Naive B cell (primary cell): Measurements from ENCODE around the gene CNGA1. TPM values are rescaled to one million over a fixed set of nuclear protein-coding genes. Genes with fewer than 3 reads are reported as not detected.
"Not testable (repeated sequence)": the region's sequence is repeated elsewhere in the genome, so short reads cannot be mapped to it uniquely, and the experiment has no call there.

Experiments used
- ATAC-seq, 2 donors: fragments of 150-1000 bp; cut with Tn5 transposase; 2 replicates each; pipeline ENCODE4 v1.10.0; 2021; ENCODE audit warnings: low read depth in 2 of 2, mild to moderate bottlenecking in 2 of 2, moderate library complexity in 2 of 2
- DNase-seq: peaks from one replicate; pipeline ENCODE4 v3.0.0; 2022
- H3K27ac Mint-ChIP-seq, 6 donors: one replicate each; pipeline ENCODE4 v1.8.0; 2020 to 2022; ENCODE audit warnings: mild to moderate bottlenecking in 6 of 6, mixed read lengths in 6 of 6, moderate library complexity in 5 of 6, inconsistent platforms in 2 of 6
- H3K27me3 Mint-ChIP-seq, 3 donors: one replicate each; pipeline ENCODE4 v1.8.0; 2021 to 2022; ENCODE audit warnings: mixed read lengths in 3 of 3, mild to moderate bottlenecking in 1 of 3
- H3K36me3 Mint-ChIP-seq, 2 donors: one replicate each; pipeline ENCODE4 v1.8.0; 2020 to 2022; ENCODE audit warnings: mixed read lengths in 2 of 2, inconsistent platforms in 1 of 2, mild to moderate bottlenecking in 1 of 2
- H3K4me1 Mint-ChIP-seq, 3 donors: one replicate each; pipeline ENCODE4 v1.8.0; 2020 to 2022; ENCODE audit warnings: mixed read lengths in 3 of 3, inconsistent platforms in 1 of 3, mild to moderate bottlenecking in 1 of 3, moderate library complexity in 1 of 3
- H3K4me3 Mint-ChIP-seq, 8 donors: one replicate each; pipeline ENCODE4 v1.8.0; 2020 to 2022; ENCODE audit warnings: mild to moderate bottlenecking in 8 of 8, mixed read lengths in 8 of 8, moderate library complexity in 8 of 8, inconsistent platforms in 2 of 8
- H3K9me3 Mint-ChIP-seq, 7 donors: one replicate each; pipeline ENCODE4 v1.8.0; 2020 to 2022; ENCODE audit warnings: mixed read lengths in 7 of 7, mild to moderate bottlenecking in 5 of 7, inconsistent platforms in 2 of 7, moderate library complexity in 1 of 7
- polyA plus RNA-seq, 6 donors: library from polyadenylated mRNA; unstranded; fragments of 300-500 nt; fragmentation: Illumina TruSeq; gene quantifications; one replicate each; pipeline ENCODE4 v1.2.3, GENCODE V29; 2021; ENCODE audit warnings: low read depth in 6 of 6

Gene CNGA1
- polyA plus RNA-seq, 6 donors from 2014 or later: not detected

DNA sequence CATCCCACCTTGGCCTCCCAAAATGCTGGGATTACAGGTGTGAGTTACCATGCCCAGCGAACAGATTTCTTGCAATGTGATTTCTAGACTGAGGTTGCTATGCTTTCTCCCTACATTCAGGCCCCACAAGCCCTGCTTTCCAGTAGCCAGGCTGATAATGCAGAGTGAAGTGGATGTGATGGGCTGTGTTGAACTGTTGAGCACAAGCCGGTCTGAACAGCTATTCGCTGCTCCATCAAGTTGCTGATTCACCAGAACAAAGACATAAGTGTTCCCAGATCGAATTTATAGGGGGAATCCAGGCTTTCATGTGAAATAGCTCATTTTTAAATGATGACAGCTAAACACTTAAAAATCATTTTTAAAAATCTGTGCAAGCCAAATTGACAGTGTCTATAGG lies 8.0 kb upstream of the CNGA1 start:
- peaks cover 25 to 34% (median 28%) of the 10 kb centered on the region in 3 donors for H3K27me3 Mint-ChIP-seq
- no peak for ATAC-seq
- H3K36me3 Mint-ChIP-seq: no peaks in the 10 kb centered on the region

GRCh38 chr4:48022192-48022799 lies 5.8 kb upstream of the CNGA1 start:
- ATAC-seq (no peak), DNase-seq (no peak)
- Mint-ChIP-seq H3K9me3 (no peaks in the 10 kb centered on the region), H3K27me3 (peaks cover 28 to 38% (median 31%) of the 10 kb centered on the region in 3 donors), H3K27ac (no peak overlapping the region), H3K36me3 (no peaks in the 10 kb centered on the region), H3K4me3 (no peak overlapping the region), H3K4me1 (peaks cover 2 to 4% (median 3%) of the 10 kb centered on the region in 3 donors)

More for the DNA sequence above, 8.0 kb upstream of the CNGA1 start:
- peak overlapping the region in 1 of 6 donors; percentile 44 for H3K27ac Mint-ChIP-seq
- peaks cover 0 to 7% (median 0%) of the 10 kb centered on the region in 3 donors for H3K4me1 Mint-ChIP-seq
- no peak for DNase-seq
- no peak overlapping the region for H3K4me3 Mint-ChIP-seq
- H3K9me3 Mint-ChIP-seq: no peaks in the 10 kb centered on the region

DNA sequence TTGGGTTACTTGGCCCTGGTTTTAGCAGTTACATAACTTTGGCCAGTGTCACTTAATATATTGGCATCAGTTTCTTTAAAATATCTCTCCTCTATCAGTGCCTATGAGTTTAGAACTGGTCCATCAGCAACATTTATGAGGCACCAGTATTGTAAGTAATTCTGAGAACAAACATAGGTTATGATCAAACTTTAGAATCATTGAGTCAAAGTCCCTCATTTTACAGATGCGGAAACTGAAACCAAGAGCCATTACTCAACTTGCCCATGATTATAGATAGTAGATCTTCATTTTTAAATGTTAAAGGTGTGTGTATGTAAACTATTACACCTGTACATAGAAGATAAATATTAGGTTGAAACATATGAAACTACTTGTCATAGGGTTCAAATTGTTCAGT lies 4.6 kb upstream of the CNGA1 start:
- no peaks in the 10 kb centered on the region for H3K36me3 Mint-ChIP-seq
- no peak for ATAC-seq
- H3K4me3 Mint-ChIP-seq: no peak overlapping the region
- no peaks in the 10 kb centered on the region for H3K9me3 Mint-ChIP-seq
- peaks cover 4 to 10% (median 7%) of the 10 kb centered on the region in 3 donors for H3K4me1 Mint-ChIP-seq
- H3K27me3 Mint-ChIP-seq: peaks cover 31 to 39% (median 33%) of the 10 kb centered on the region in 3 donors
- no peak overlapping the region for H3K27ac Mint-ChIP-seq
- DNase-seq: no peak

DNA sequence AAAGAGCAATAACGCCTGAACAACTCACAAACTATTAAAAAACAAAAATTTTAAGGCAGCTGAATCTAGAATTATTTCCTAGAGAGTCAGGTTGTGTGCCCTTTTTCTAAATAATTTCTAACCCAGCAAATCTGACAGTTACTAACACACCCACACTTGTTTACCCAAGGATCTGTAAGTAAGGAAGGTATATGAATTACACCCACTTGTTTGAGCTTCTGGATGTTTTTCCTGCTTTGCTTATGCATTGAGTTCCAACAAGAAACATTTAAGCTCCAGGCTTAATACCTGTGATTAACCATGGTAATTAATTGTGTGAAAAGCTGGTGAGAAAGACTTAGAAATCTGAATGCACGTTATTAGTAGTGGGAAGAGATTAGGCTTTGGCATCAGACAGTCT lies 1.6 kb upstream of the CNGA1 start:
- no peak overlapping the region for H3K27ac Mint-ChIP-seq
- peaks cover 7 to 15% (median 10%) of the 10 kb centered on the region in 3 donors for H3K4me1 Mint-ChIP-seq
- DNase-seq: no peak
- H3K27me3 Mint-ChIP-seq: peaks cover 38 to 40% (median 38%) of the 10 kb centered on the region in 3 donors
- no peak for ATAC-seq
- H3K36me3 Mint-ChIP-seq: no peaks in the 10 kb centered on the region
- H3K9me3 Mint-ChIP-seq: no peaks in the 10 kb centered on the region
- peak overlapping the region in 1 of 8 donors; percentile 87 for H3K4me3 Mint-ChIP-seq

DNA sequence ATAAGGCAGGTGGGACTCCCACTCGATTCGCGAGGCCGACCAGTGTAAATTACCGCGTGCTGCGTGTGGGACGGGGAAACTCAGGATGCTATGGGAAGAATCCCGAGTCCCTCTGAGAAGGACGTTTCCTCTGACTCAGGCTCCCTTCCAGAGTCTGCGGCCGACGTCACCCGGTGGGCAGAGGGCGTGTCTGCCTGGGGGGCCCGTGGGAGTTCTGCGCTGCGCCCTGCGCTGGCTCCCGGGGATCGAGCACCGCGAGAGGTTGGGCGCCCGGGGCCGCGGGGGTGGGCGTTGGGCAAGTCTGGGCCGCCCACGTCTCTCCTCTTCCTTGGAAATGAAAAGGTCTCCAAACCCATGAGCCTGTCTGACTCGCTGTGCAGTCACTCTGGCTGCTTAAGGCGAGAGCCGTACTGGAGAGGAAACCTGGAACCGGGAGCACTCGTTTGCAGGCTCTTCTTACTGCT lies 659 bp upstream of the CNGA1 start:
- DNase-seq (peak; percentile 15), ATAC-seq (peak; percentile 15 to 29)
- H3K36me3 Mint-ChIP-seq: no peaks in the 10 kb centered on the region
- peaks cover 7 to 15% (median 10%) of the 10 kb centered on the region in 3 donors for H3K4me1 Mint-ChIP-seq
- H3K27me3 Mint-ChIP-seq: peaks cover 36 to 44% (median 43%) of the 10 kb centered on the region in 3 donors
- H3K27ac Mint-ChIP-seq: peak overlapping the region in 1 of 6 donors; percentile 71
- peak overlapping the region; percentile 81 to 92 (median 88) for H3K4me3 Mint-ChIP-seq
- no peaks in the 10 kb centered on the region for H3K9me3 Mint-ChIP-seq

DNA sequence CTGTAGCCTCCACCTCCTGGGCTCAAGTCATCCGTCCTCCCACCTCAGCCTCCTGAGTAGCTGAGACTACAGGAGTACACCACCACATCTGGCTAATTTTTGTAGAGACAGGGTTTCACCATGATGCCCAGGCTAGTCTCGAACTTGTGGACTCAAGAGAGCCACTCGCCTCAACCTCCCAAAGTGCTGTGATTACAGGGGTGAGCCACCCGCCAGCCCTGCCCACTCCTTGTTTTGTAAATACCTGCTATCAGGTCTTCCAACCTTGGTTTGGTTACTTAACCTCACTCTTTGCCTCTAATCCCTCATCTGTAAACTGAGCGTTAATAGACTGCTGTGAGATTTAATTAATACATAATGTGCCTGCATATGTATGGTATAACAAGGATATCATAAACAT lies 803 bp downstream of the CNGA1 start:
- ATAC-seq: no peak
- peak overlapping the region; percentile 81 to 92 (median 88) for H3K4me3 Mint-ChIP-seq
- no peaks in the 10 kb centered on the region for H3K9me3 Mint-ChIP-seq
- no peak overlapping the region for H3K27ac Mint-ChIP-seq
- no peaks in the 10 kb centered on the region for H3K36me3 Mint-ChIP-seq
- DNase-seq: no peak
- H3K4me1 Mint-ChIP-seq: peaks cover 7 to 15% (median 10%) of the 10 kb centered on the region in 3 donors
- peaks cover 42 to 52% (median 48%) of the 10 kb centered on the region in 3 donors for H3K27me3 Mint-ChIP-seq

DNA sequence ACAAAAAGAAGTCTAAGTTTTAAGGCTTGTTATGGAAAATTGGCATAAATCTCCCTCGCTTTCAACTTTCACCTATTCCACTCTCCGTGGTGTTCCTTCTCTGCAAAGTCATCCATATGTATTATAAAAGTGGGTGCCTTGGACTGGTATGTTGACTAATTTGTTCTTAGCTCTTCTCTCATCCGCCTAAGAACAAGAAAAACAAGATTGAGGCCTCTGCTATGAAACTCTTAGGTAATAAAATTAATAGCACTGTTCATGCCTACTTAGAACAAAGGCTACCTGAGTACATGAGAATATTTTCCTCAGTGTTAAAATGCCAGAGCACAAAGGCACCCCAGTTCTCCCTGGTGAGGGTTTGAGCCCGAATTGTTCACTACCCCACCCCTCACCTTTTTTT lies 1.3 kb downstream of the CNGA1 start:
- H3K27me3 Mint-ChIP-seq: peaks cover 38 to 56% (median 50%) of the 10 kb centered on the region in 3 donors
- ATAC-seq (no peak), DNase-seq (no peak)
- H3K4me3 Mint-ChIP-seq: peak overlapping the region in 1 of 8 donors; percentile 87
- no peaks in the 10 kb centered on the region for H3K36me3 Mint-ChIP-seq
- H3K4me1 Mint-ChIP-seq: peaks cover 7 to 15% (median 10%) of the 10 kb centered on the region in 3 donors
- H3K9me3 Mint-ChIP-seq: no peaks in the 10 kb centered on the region
- H3K27ac Mint-ChIP-seq: peak overlapping the region in 1 of 6 donors; percentile 79

- Mint-ChIP-seq H3K9me3 (peaks cover 0 to 13% (median 2%) of the 10 kb centered on the region in 7 donors), H3K27me3 (peaks cover 33 to 56% (median 45%) of the 10 kb centered on the region in 3 donors), H3K27ac (no peak overlapping the region), H3K4me3 (peak overlapping the region in 1 of 8 donors; percentile 10), H3K36me3 (no peaks in the 10 kb centered on the region), H3K4me1 (peaks cover 7 to 15% (median 10%) of the 10 kb centered on the region in 3 donors)
- ATAC-seq: no peak
- DNase-seq: no peak
These were observed 3.7 kb downstream of the CNGA1 start for GRCh38 chr4:48012824-48013223.

- H3K27me3 Mint-ChIP-seq: peaks cover 26 to 51% (median 39%) of the 10 kb centered on the region in 3 donors
- no peak overlapping the region for H3K4me3 Mint-ChIP-seq
- no peak for ATAC-seq
These were observed 4.8 kb downstream of the CNGA1 start for GRCh38 chr4:48011722-48012121.

DNA sequence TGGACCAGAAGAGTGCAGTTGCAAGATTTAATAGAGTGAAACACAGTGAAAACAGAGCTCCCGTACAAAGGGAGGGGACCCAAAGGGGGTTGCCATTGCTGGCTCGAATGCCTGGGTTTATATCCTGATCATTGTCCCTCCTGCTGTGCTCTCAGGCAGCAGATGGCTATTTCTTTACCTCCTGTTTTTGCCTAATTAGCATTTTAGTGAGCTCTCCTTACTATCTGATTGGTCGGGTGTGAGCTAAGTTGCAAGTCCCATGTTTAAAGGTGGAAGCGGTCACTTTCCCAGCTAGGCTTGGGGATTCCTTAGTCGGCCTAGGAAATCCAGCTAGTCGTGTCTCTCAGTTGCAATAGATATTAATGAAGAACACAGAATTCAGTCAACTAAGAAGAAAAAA lies 5.6 kb downstream of the CNGA1 start:
- H3K27ac Mint-ChIP-seq, ATAC-seq, H3K4me3 Mint-ChIP-seq, DNase-seq, H3K36me3 Mint-ChIP-seq, H3K4me1 Mint-ChIP-seq: not testable (repeated sequence)
- H3K9me3 Mint-ChIP-seq: peaks cover 0 to 30% (median 13%) of the 10 kb centered on the region in 7 donors
- peaks cover 22 to 50% (median 38%) of the 10 kb centered on the region in 3 donors for H3K27me3 Mint-ChIP-seq

More at GRCh38 chr4:48011722-48012121, 4.8 kb downstream of the CNGA1 start:
- DNase-seq: no peak
- Mint-ChIP-seq H3K4me1 (peaks cover 4 to 8% (median 6%) of the 10 kb centered on the region in 3 donors), H3K36me3 (no peaks in the 10 kb centered on the region), H3K27ac (no peak overlapping the region), H3K9me3 (peaks cover 0 to 23% (median 9%) of the 10 kb centered on the region in 7 donors)

- DNase-seq: no peak
- no peak overlapping the region for H3K27ac Mint-ChIP-seq
These were observed 8.4 kb downstream of the CNGA1 start for GRCh38 chr4:48008021-48008596.

DNA sequence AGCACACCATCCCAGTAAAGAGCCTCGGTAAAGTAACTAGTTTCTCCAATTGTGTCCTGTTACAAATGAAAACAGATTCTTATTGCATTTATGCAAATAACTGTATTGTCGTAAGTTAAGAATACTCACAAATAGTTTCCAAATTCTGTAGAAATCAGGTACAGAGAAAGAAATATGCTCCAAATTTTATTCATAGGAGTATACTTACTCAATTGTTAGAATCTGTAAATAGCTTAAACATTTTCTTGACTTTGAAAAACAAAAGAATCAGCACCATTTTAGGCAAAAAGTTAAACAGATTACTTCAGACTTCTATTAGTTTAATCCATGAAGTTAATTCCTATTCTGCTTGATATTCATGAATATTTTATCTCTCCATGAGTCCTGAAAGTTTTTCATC lies 10.7 kb downstream of the CNGA1 start:
- H3K36me3 Mint-ChIP-seq: no peaks in the 10 kb centered on the region
- ATAC-seq (no peak), DNase-seq (no peak)
- peaks cover 0 to 5% (median 4%) of the 10 kb centered on the region in 3 donors for H3K27me3 Mint-ChIP-seq
- no peaks in the 10 kb centered on the region for H3K4me1 Mint-ChIP-seq
- no peak overlapping the region for H3K4me3 Mint-ChIP-seq
- peaks cover 0 to 43% (median 17%) of the 10 kb centered on the region in 7 donors for H3K9me3 Mint-ChIP-seq
- H3K27ac Mint-ChIP-seq: no peak overlapping the region

More at GRCh38 chr4:48008021-48008596, 8.4 kb downstream of the CNGA1 start:
- Mint-ChIP-seq H3K27me3 (peaks cover 11 to 27% (median 20%) of the 10 kb centered on the region in 3 donors), H3K36me3 (no peaks in the 10 kb centered on the region), H3K4me3 (no peak overlapping the region), H3K9me3 (peaks cover 0 to 43% (median 17%) of the 10 kb centered on the region in 7 donors), H3K4me1 (no peaks in the 10 kb centered on the region)
- ATAC-seq: no peak

- DNase-seq: peak; percentile 21
- H3K27me3 Mint-ChIP-seq, H3K27ac Mint-ChIP-seq, ATAC-seq, H3K4me3 Mint-ChIP-seq, H3K36me3 Mint-ChIP-seq, H3K4me1 Mint-ChIP-seq: not testable (repeated sequence)
- peaks cover 0 to 47% (median 23%) of the 10 kb centered on the region in 7 donors for H3K9me3 Mint-ChIP-seq
These were observed 12.9 kb downstream of the CNGA1 start for GRCh38 chr4:48003568-48003967.

- Mint-ChIP-seq H3K4me1 (no peaks in the 10 kb centered on the region), H3K4me3 (no peak overlapping the region), H3K27me3 (peaks cover 0 to 9% (median 6%) of the 10 kb centered on the region in 3 donors), H3K27ac (no peak overlapping the region), H3K36me3 (peaks cover 0 to 7% of the 10 kb centered on the region in 2 donors), H3K9me3 (peaks cover 0 to 40% (median 17%) of the 10 kb centered on the region in 7 donors)
- DNase-seq: no peak
- no peak for ATAC-seq
These were observed 14.2 kb downstream of the CNGA1 start for GRCh38 chr4:48002267-48002666.
